ENCODE results near the gene BANF1.

- TF ChIP-seq CTCF (IDR thresholded peaks at IDR 0.05 in 2 of 3, conservative IDR thresholded peaks at IDR 0.05 in 1 of 3; ENCODE audit: insufficient read depth in 2 of 3, low read depth in 1 of 3, low read length in 3 of 3) (no peak), EGR1 (conservative IDR thresholded peaks at IDR 0.05) (no peak), POLR2AphosphoS5 (IDR thresholded peaks at IDR 0.05; ENCODE audit: control insufficient read depth, insufficient read depth, low read depth, low read length) (no peak), ZBTB12 (CRISPR knock-in tag; IDR thresholded peaks at IDR 0.05) (no peak), RAD21 (CRISPR knock-in tag; conservative IDR thresholded peaks at IDR 0.05 in 1 of 2, IDR thresholded peaks at IDR 0.05 in 1 of 2) (no peak), MYNN (IDR thresholded peaks at IDR 0.05) (no peak), MYNN (CRISPR knock-in tag; IDR thresholded peaks at IDR 0.05) (no peak), FUS (optimal IDR thresholded peaks at IDR 0.05; ENCODE audit: low read depth, low read length) (no peak), CHD1 (IDR thresholded peaks at IDR 0.05; ENCODE audit: low read length) (no peak), ZFP1 (CRISPR knock-in tag; IDR thresholded peaks at IDR 0.05) (no peak), KLF13 (tag; IDR thresholded peaks at IDR 0.05; ENCODE audit: borderline replicate concordance, low read depth) (no peak), RB1 (IDR thresholded peaks at IDR 0.05; ENCODE audit: low read depth) (no peak), ZNF174 (CRISPR knock-in tag; IDR thresholded peaks at IDR 0.05) (no peak), MAFF (IDR thresholded peaks at IDR 0.05; ENCODE audit: low read length) (no peak), CREB1 (IDR thresholded peaks at IDR 0.05) (no peak), CREB1 (CRISPR knock-in tag; IDR thresholded peaks at IDR 0.05) (no peak)
Observed at GRCh38 chr11:65960824-65961266, 41.5 kb upstream of the BANF1 start.
